Right ventricle myocardium superior (tissue), 1 donor: ENCODE measurements around the gene USH1G. TPM values are rescaled to one million over a fixed set of nuclear protein-coding genes. Genes with fewer than 3 reads are reported as not detected.
A peak's percentile ranks its signal among the peaks of the same experiment; 100 is the strongest.

Experiments
- ATAC-seq: fragments of 200-7000 bp; cut with Tn5 transposase; one replicate; pipeline ENCODE4 v1.9.1; 2020; ENCODE audit warnings: mild to moderate bottlenecking; ENCODE audit not compliant: poor library complexity
- DNase-seq: peaks from one replicate; pipeline ENCODE4 v3.0.0-alpha.2; 2020
- intact Hi-C: fragments of 100-400 bp; cut with DNase I; formaldehyde crosslinking; loops from one replicate; pipeline ENCODE4 v1.11.2; 2022
- total RNA-seq: library from RNA; stranded (reverse); fragmentation: NEBNext Ultra II Directional; extraction: Animal tissue kit (Norgen Biotek cat#: 25700); gene quantifications from one replicate; pipeline ENCODE4 v1.2.1, GENCODE V29; 2021
- donor health status: DM: no; HTN: yes; CAD: no; lungs with severe emphysema.

The USH1G gene
- total RNA-seq, 1 donor from 2014 or later = not detected

GRCh38 chr17:74892013-74892841, 30.8 kb downstream of the USH1G start:
- intact Hi-C loops = no loop called here
- DNase-seq = no peak
- no peak for ATAC-seq

- ATAC-seq (no peak), DNase-seq (no peak)
- intact Hi-C loops = no loop called here
Observed at GRCh38 chr17:74890554-74890953, 32.5 kb downstream of the USH1G start.

- no peak for ATAC-seq
- intact Hi-C loops = no loop called here
- DNase-seq = peak; percentile 2
Observed at GRCh38 chr17:74888469-74888868, 34.6 kb downstream of the USH1G start.

GRCh38 chr17:74883241-74883745, 39.8 kb downstream of the USH1G start:
- ATAC-seq (no peak), DNase-seq (no peak)
- intact Hi-C loops = no loop called here

GRCh38 chr17:74882517-74883240, 40.4 kb downstream of the USH1G start:
- ATAC-seq (no peak), DNase-seq (no peak)
- intact Hi-C loops = no loop called here

GRCh38 chr17:74881073-74881472, 42.0 kb downstream of the USH1G start:
- DNase-seq (no peak), ATAC-seq (no peak)
- intact Hi-C loops = no loop called here

GRCh38 chr17:74879308-74879707, 43.7 kb downstream of the USH1G start:
- ATAC-seq = no peak
- DNase-seq = no peak
- intact Hi-C loops = no loop called here

GRCh38 chr17:74878658-74879057, 44.4 kb downstream of the USH1G start:
- no peak for DNase-seq
- intact Hi-C loops = no loop called here

GRCh38 chr17:74877592-74878548, 45.2 kb downstream of the USH1G start:
- ATAC-seq (no peak), DNase-seq (no peak)
- intact Hi-C loops = no loop called here

More at GRCh38 chr17:74878658-74879057, 44.4 kb downstream of the USH1G start:
- ATAC-seq = no peak

GRCh38 chr17:74875977-74876593, 47.0 kb downstream of the USH1G start:
- DNase-seq (no peak), ATAC-seq (no peak)
- intact Hi-C loops = no loop called here

- DNase-seq (no peak), ATAC-seq (no peak)
- intact Hi-C loops = no loop called here
Observed at GRCh38 chr17:74875155-74875976, 47.7 kb downstream of the USH1G start.

- intact Hi-C loops = no loop called here
- ATAC-seq = no peak
- no peak for DNase-seq
Observed at GRCh38 chr17:74874615-74875037, 48.4 kb downstream of the USH1G start.

GRCh38 chr17:74873874-74874614, 49.0 kb downstream of the USH1G start:
- intact Hi-C loops = no loop called here
- ATAC-seq = no peak

GRCh38 chr17:74873037-74873873, 49.8 kb downstream of the USH1G start:
- ATAC-seq = peak; percentile 94
- intact Hi-C loops = no loop called here
- peak; percentile 100 for DNase-seq

More at GRCh38 chr17:74873874-74874614, 49.0 kb downstream of the USH1G start:
- DNase-seq = no peak

- ATAC-seq (peak; percentile 11), DNase-seq (no peak)
- intact Hi-C loops = no loop called here
Observed at GRCh38 chr17:74872313-74873036, 50.6 kb downstream of the USH1G start, which contains the start of gene FDXR. Gene FDXR (minus strand): TSS chr17:74872994. CDS start chr17:74872944, 50 bp downstream.
